H9 (cell line): ENCODE measurements around the gene TSR2. TPM values are rescaled to one million over a fixed set of nuclear protein-coding genes. Genes with fewer than 3 reads are reported as not detected.

Experiments
- DNase-seq: peaks from one replicate; pipeline ENCODE4 v3.0.0-alpha.2; 2017
- H2AFZ ChIP-seq: one replicate; pipeline ENCODE4 v1.6.1; 2013; ENCODE audit warnings: mild to moderate bottlenecking, low read length, control low read depth, moderate library complexity
- H2AK5ac ChIP-seq: 2 replicates; pipeline ENCODE4 v1.6.1; 2013; ENCODE audit warnings: low read length, control low read depth, mixed read lengths; ENCODE audit not compliant: insufficient read length
- H2BK120ac ChIP-seq: one replicate; pipeline ENCODE4 v1.6.1; 2013; ENCODE audit warnings: low read depth, mild to moderate bottlenecking, low read length, control low read depth, inconsistent platforms; ENCODE audit not compliant: poor library complexity, severe bottlenecking
- H2BK12ac ChIP-seq: 2 replicates; pipeline ENCODE4 v1.6.1; 2013; ENCODE audit warnings: low read length, control low read depth, mixed read lengths, low read depth; ENCODE audit not compliant: insufficient read length
- H2BK15ac ChIP-seq: 2 replicates; pipeline ENCODE4 v1.6.1; 2013; ENCODE audit warnings: low read depth, low read length, control low read depth
- H2BK20ac ChIP-seq: one replicate; pipeline ENCODE4 v1.6.1; 2013; ENCODE audit warnings: low read depth, mild to moderate bottlenecking, low read length, control low read depth, inconsistent platforms; ENCODE audit not compliant: poor library complexity, severe bottlenecking
- H2BK5ac ChIP-seq: 2 replicates; pipeline ENCODE4 v1.6.1; 2013; ENCODE audit warnings: low read length, control low read depth, mixed read lengths; ENCODE audit not compliant: insufficient read length
- H3K14ac ChIP-seq: 2 replicates; pipeline ENCODE4 v1.6.1; 2013; ENCODE audit warnings: low read length, control low read depth; ENCODE audit not compliant: insufficient read depth
- H3K18ac ChIP-seq: 2 replicates; pipeline ENCODE4 v1.6.1; 2013; ENCODE audit warnings: low read depth, mild to moderate bottlenecking, mixed read lengths, low read length, control low read depth; ENCODE audit not compliant: insufficient read length
- H3K23ac ChIP-seq: 2 replicates; pipeline ENCODE4 v1.6.1; 2013; ENCODE audit warnings: low read length, control low read depth, mixed read lengths, low read depth; ENCODE audit not compliant: insufficient read length
- H3K23me2 ChIP-seq: 2 replicates; pipeline ENCODE4 v1.6.1; 2013; ENCODE audit warnings: low read depth, mild to moderate bottlenecking, mixed read lengths, low read length, control low read depth; ENCODE audit not compliant: insufficient read length, poor library complexity, severe bottlenecking
- H3K27ac ChIP-seq: 2 replicates; pipeline ENCODE4 v1.5.1; 2013; ENCODE audit warnings: low read length, control low read depth, mixed read lengths, low read depth; ENCODE audit not compliant: insufficient read length
- H3K27me3 ChIP-seq: 2 replicates; pipeline ENCODE4 v1.6.1; 2013; ENCODE audit warnings: low read length, control low read depth, inconsistent platforms; ENCODE audit not compliant: insufficient read depth
- H3K4ac ChIP-seq: 2 replicates; pipeline ENCODE4 v1.6.1; 2013; ENCODE audit warnings: low read depth, mild to moderate bottlenecking, control low read depth, inconsistent platforms, low read length, moderate library complexity
- H3K4me1 ChIP-seq: 2 replicates; pipeline ENCODE4 v1.6.1; 2013; ENCODE audit warnings: low read length, control low read depth, inconsistent platforms; ENCODE audit not compliant: insufficient read depth
- H3K4me2 ChIP-seq: 2 replicates; pipeline ENCODE4 v1.6.1; 2013; ENCODE audit warnings: low read length, control low read depth, mixed read lengths; ENCODE audit not compliant: insufficient read length, insufficient read depth
- H3K56ac ChIP-seq: 2 replicates; pipeline ENCODE4 v1.6.1; 2013; ENCODE audit warnings: low read depth, mild to moderate bottlenecking, mixed read lengths, low read length, control low read depth; ENCODE audit not compliant: insufficient read length
- H3K79me1 ChIP-seq: 2 replicates; pipeline ENCODE4 v1.6.1; 2013; ENCODE audit warnings: low read depth, mild to moderate bottlenecking, moderate library complexity, low read length, control low read depth, inconsistent platforms; ENCODE audit not compliant: insufficient read depth, poor library complexity, severe bottlenecking
- H3K79me2 ChIP-seq: 2 replicates; pipeline ENCODE4 v1.6.1; 2013; ENCODE audit warnings: low read length, control low read depth, inconsistent platforms; ENCODE audit not compliant: insufficient read depth
- H3K9ac ChIP-seq: 2 replicates; pipeline ENCODE4 v1.6.1; 2013; ENCODE audit warnings: low read length, control low read depth, mixed read lengths; ENCODE audit not compliant: insufficient read length; ENCODE audit errors: extremely low read depth
- H3K9me3 ChIP-seq: one replicate; pipeline ENCODE4 v1.6.1; 2013; ENCODE audit warnings: low read depth, low read length, inconsistent platforms; ENCODE audit not compliant: control insufficient read depth
- H3T11ph ChIP-seq: one replicate; pipeline ENCODE4 v1.6.1; 2013; ENCODE audit warnings: mild to moderate bottlenecking, low read length, control low read depth, inconsistent platforms
- H4K20me1 ChIP-seq: one replicate; pipeline ENCODE4 v1.6.1; 2013; ENCODE audit not compliant: control insufficient read depth, insufficient read length, insufficient read depth
- H4K5ac ChIP-seq: 2 replicates; pipeline ENCODE4 v1.6.1; 2013; ENCODE audit warnings: low read depth, mild to moderate bottlenecking, mixed read lengths, low read length, control low read depth; ENCODE audit not compliant: insufficient read length
- H4K8ac ChIP-seq: replicated peaks from 2 replicates; pipeline ENCODE4 v1.6.1; 2013; ENCODE audit warnings: low read length, control low read depth, mixed read lengths, low read depth; ENCODE audit not compliant: insufficient read length
- H4K91ac ChIP-seq: 2 replicates; pipeline ENCODE4 v1.6.1; 2013; ENCODE audit warnings: low read depth, mild to moderate bottlenecking, moderate library complexity, mixed read lengths, low read length, control low read depth; ENCODE audit not compliant: insufficient read length
- H3K27ac Mint-ChIP-seq, 3 experiments: 2 replicates in 2 of 3; 3 replicates in 1 of 3; pipeline ENCODE4 v1.8.0; 2020 to 2021; ENCODE audit warnings: mixed read lengths in 3 of 3, mild to moderate bottlenecking in 1 of 3, moderate library complexity in 1 of 3
- H3K27me3 Mint-ChIP-seq: 2 replicates; pipeline ENCODE4 v1.8.0; 2021; ENCODE audit warnings: low read depth, mild to moderate bottlenecking, moderate library complexity, mixed read lengths
- H3K36me3 Mint-ChIP-seq, 3 experiments: 2 replicates in 2 of 3; 3 replicates in 1 of 3; pipeline ENCODE4 v1.8.0; 2020 to 2021; ENCODE audit warnings: low read depth in 3 of 3, mixed read lengths in 3 of 3; ENCODE audit not compliant: insufficient read depth in 1 of 3
- H3K4me1 Mint-ChIP-seq, 2 experiments: 2 replicates each; pipeline ENCODE4 v1.8.0; 2020; ENCODE audit warnings: mixed read lengths in 2 of 2
- H3K4me3 Mint-ChIP-seq, 2 experiments: 2 replicates in 1 of 2; 3 replicates in 1 of 2; pipeline ENCODE4 v1.8.0; 2020 to 2021; ENCODE audit warnings: mild to moderate bottlenecking in 2 of 2, mixed read lengths in 2 of 2, moderate library complexity in 1 of 2
- H3K9me3 Mint-ChIP-seq, 2 experiments: 2 replicates in 1 of 2; 3 replicates in 1 of 2; pipeline ENCODE4 v1.8.0; 2020; ENCODE audit warnings: mild to moderate bottlenecking in 2 of 2, mixed read lengths in 2 of 2, moderate library complexity in 1 of 2
- WGBS: extraction: QIAGEN DNeasy Blood & Tissue Kit; methylation state at CpG from one replicate; pipeline ENCODE4 v1.1.7; 2013; ENCODE audit warnings: missing lambda C conversion rate, low lambda C conversion rate, mixed read lengths; ENCODE audit not compliant: insufficient read length; ENCODE audit errors: extremely low coverage; 5-methylcytosine and 5-hydroxymethylcytosine counted together
- total RNA-seq: library from RNA; stranded (reverse); gene quantifications from 2 replicates; pipeline ENCODE4 v1.2.1, GENCODE V29; 2021
- TF ChIP-seq, protein P1 (sequence below): fragments of 200-600 bp; sonication (generic); conservative IDR thresholded peaks from 3 replicates; pipeline ENCODE4 v1.8.0; 2021; ENCODE audit warnings: antibody characterized with exemption, mild to moderate bottlenecking

Gene TSR2
- total RNA-seq, 1 experiment from 2014 or later: 51.7 TPM

- H3T11ph ChIP-seq: no peak overlapping the region
- H3K56ac ChIP-seq: no peak overlapping the region
- peaks cover 34% of the 10 kb centered on the region for H3K9me3 ChIP-seq
- no peak overlapping the region for H3K4me3 Mint-ChIP-seq
- H2BK20ac ChIP-seq: no peak overlapping the region
- WGBS: no CpG with 5 or more reads among the region's 10 CpGs
- H3K4me1 Mint-ChIP-seq: peaks cover 9 to 13% of the 10 kb centered on the region in 2 experiments
- no peak overlapping the region for H2AK5ac ChIP-seq
- no peak overlapping the region for H4K91ac ChIP-seq
- no peak for DNase-seq
- peaks cover 4 to 13% (median 7%) of the 10 kb centered on the region in 3 experiments; a peak in 6 of 7 replicates for H3K36me3 Mint-ChIP-seq
- H4K5ac ChIP-seq: no peak overlapping the region
- no peaks in the 10 kb centered on the region for H3K4me1 ChIP-seq
- no peak overlapping the region for H3K27ac ChIP-seq
- no peak overlapping the region for H3K4ac ChIP-seq
- no peak overlapping the region for H2BK5ac ChIP-seq
- no peaks in the 10 kb centered on the region for H3K23me2 ChIP-seq
- peaks cover 57 to 66% of the 10 kb centered on the region in 2 experiments for H3K9me3 Mint-ChIP-seq
- no peak overlapping the region for H2AFZ ChIP-seq
- no peak overlapping the region for H2BK12ac ChIP-seq
- no peak overlapping the region for H2BK15ac ChIP-seq
- H3K9ac ChIP-seq: no peak overlapping the region
- no peak overlapping the region for H2BK120ac ChIP-seq
- H3K18ac ChIP-seq: no peak overlapping the region
- no peaks in the 10 kb centered on the region; the same call in 1 of the 2 replicates for H3K27me3 ChIP-seq
- H4K20me1 ChIP-seq: no peaks in the 10 kb centered on the region
- no peak overlapping the region; a peak in 1 of 7 replicates for H3K27ac Mint-ChIP-seq
- H3K79me2 ChIP-seq: no peaks in the 10 kb centered on the region; the same call in 1 of the 2 replicates
- H3K4me2 ChIP-seq: no peak overlapping the region
- H3K79me1 ChIP-seq: no peaks in the 10 kb centered on the region
- no peak overlapping the region for H3K23ac ChIP-seq
- no peak overlapping the region; the same call in 1 of the 2 replicates for H3K14ac ChIP-seq
- H4K8ac ChIP-seq: no peak overlapping the region
- H3K27me3 Mint-ChIP-seq: peaks cover 4% of the 10 kb centered on the region; the same call in 1 of the 2 replicates
- TF ChIP-seq, protein P1, sequence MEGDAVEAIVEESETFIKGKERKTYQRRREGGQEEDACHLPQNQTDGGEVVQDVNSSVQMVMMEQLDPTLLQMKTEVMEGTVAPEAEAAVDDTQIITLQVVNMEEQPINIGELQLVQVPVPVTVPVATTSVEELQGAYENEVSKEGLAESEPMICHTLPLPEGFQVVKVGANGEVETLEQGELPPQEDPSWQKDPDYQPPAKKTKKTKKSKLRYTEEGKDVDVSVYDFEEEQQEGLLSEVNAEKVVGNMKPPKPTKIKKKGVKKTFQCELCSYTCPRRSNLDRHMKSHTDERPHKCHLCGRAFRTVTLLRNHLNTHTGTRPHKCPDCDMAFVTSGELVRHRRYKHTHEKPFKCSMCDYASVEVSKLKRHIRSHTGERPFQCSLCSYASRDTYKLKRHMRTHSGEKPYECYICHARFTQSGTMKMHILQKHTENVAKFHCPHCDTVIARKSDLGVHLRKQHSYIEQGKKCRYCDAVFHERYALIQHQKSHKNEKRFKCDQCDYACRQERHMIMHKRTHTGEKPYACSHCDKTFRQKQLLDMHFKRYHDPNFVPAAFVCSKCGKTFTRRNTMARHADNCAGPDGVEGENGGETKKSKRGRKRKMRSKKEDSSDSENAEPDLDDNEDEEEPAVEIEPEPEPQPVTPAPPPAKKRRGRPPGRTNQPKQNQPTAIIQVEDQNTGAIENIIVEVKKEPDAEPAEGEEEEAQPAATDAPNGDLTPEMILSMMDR: no peak
These were observed 34.0 kb downstream of the TSR2 start for GRCh38 chrX:54473993-54474859.
